ENCODE measurements around the gene TOPORS.

The TOPORS gene

DNA sequence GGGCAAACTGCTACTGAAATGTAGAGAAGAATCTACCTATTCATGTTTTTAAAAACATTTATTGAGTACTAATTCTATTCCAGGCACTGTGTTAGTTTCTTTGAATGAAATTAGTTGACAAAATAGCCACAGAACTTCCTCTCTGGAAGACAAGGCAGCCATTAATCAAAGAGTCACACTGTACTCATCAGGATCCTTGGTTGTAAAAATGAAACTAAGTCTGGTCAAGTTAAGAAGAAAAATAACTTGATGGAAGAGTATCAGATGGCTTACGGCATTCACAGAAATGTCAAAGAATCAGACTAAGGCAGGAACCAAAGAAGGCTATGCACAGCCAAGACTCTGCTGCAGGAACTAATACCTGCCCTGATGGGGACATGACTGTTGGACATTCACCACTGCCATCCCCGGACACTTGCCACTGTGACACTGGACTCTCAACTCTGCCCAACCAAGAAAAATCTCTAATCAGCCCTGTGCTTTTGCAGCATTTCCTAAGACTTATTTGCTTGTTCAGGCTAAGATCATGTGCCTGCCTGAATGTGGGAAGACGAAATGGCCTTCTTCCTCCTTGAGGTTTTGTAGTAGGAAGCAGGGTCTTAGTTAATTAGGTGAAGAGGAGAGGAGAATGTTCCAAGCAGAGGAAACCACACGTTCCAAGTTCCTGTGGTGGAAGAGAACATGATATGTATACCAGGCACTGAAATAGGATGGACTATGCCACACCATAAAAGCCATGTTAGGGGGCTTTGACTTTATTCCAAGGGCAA is 43.9 kb upstream of the TOPORS start:
- Histone ChIP-seq H3K9me2 (replicated peaks; ENCODE audit: control insufficient read depth, low read length) (no peaks in the 10 kb centered on the region), H4K20me1 (ENCODE audit: control insufficient read depth, insufficient read depth, low read depth, low read length) (no peaks in the 10 kb centered on the region), H3K27me3 (ENCODE audit: control insufficient read depth, low read length) (peaks cover 5% of the 10 kb centered on the region; the same call in 1 of the 2 replicates), H3K27ac (ENCODE audit: low read depth, low read length) (no peak overlapping the region), H3K79me2 (ENCODE audit: control insufficient read depth, low read length) (no peaks in the 10 kb centered on the region), H3F3A (ENCODE audit: control insufficient read depth, insufficient read depth) (no peaks in the 10 kb centered on the region), H3K4me3 (ENCODE audit: low read length) (no peak overlapping the region), H3K4me1 (ENCODE audit: control insufficient read depth, low read length) (no peaks in the 10 kb centered on the region), H3K4me2 (ENCODE audit: low read length) (no peak overlapping the region), H3K36me3 (ENCODE audit: control insufficient read depth, low read length) (no peaks in the 10 kb centered on the region), H3K9me3 (ENCODE audit: control insufficient read depth, insufficient read depth, low read length) (no peaks in the 10 kb centered on the region)
- TF ChIP-seq EZH2phosphoT487 (IDR thresholded peaks at IDR 0.05; ENCODE audit: borderline replicate concordance, low read length): no peak
- TF ChIP-seq, protein P1, sequence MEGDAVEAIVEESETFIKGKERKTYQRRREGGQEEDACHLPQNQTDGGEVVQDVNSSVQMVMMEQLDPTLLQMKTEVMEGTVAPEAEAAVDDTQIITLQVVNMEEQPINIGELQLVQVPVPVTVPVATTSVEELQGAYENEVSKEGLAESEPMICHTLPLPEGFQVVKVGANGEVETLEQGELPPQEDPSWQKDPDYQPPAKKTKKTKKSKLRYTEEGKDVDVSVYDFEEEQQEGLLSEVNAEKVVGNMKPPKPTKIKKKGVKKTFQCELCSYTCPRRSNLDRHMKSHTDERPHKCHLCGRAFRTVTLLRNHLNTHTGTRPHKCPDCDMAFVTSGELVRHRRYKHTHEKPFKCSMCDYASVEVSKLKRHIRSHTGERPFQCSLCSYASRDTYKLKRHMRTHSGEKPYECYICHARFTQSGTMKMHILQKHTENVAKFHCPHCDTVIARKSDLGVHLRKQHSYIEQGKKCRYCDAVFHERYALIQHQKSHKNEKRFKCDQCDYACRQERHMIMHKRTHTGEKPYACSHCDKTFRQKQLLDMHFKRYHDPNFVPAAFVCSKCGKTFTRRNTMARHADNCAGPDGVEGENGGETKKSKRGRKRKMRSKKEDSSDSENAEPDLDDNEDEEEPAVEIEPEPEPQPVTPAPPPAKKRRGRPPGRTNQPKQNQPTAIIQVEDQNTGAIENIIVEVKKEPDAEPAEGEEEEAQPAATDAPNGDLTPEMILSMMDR (IDR thresholded peaks at IDR 0.05; ENCODE audit: low read depth, low read length, poor library complexity, severe bottlenecking): no peak

DNA sequence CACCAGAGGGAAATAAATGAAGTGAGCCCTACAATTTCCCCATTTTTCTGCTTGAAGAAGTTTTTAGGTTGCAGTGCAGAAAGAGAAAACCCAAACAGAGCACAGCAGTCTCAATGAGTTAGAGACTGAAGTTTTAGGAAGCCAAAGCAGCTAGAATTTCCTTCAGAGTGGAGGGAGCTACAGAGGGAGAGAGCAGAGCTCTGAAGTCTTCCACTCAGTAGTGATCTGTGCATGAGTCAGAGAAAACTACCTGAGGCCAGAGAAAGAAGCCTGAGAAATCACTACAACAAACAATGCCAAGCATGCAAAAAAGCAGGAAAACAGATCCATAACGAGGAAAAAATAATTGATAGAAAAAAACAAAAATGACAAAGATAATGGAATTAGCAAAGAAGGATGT is 38.5 kb upstream of the TOPORS start:
- H3K4me1 ChIP-seq (ENCODE audit: control insufficient read depth, low read length): no peaks in the 10 kb centered on the region
- no peak overlapping the region for H3K4me3 ChIP-seq (ENCODE audit: low read length)
- H3K36me3 ChIP-seq (ENCODE audit: control insufficient read depth, low read length): no peaks in the 10 kb centered on the region

DNA sequence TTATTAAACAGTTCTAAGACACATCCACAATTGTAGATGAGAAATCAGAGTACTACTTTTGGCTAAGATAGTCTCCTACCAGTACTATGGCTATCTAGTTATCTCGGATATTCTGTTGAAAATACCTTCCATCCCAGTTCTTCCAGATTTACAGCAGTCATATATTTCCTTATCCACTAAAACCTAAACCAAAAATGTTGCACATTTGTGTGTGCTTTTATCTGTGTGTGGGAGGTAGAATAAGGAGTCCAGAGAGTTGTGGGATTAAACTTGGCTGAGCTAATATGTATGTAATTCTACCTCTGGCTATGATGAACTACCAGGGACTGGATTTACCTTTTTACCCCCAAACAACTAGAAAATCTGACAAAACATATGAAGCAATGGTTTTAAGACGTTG is 38.1 kb upstream of the TOPORS start:
- Histone ChIP-seq H3K4me1 (ENCODE audit: control insufficient read depth, low read length) (no peaks in the 10 kb centered on the region), H3K27ac (ENCODE audit: low read depth, low read length) (no peak overlapping the region), H3K4me2 (ENCODE audit: low read length) (no peak overlapping the region), H3F3A (ENCODE audit: control insufficient read depth, insufficient read depth) (no peaks in the 10 kb centered on the region), H3K27me3 (ENCODE audit: control insufficient read depth, low read length) (0 out of 2 replicates have a peak, but pooled peaks cover 4% of the 10 kb centered on the region), H3K4me3 (ENCODE audit: low read length) (no peak overlapping the region), H3K9me3 (ENCODE audit: control insufficient read depth, insufficient read depth, low read length) (no peaks in the 10 kb centered on the region), H3K79me2 (ENCODE audit: control insufficient read depth, low read length) (no peaks in the 10 kb centered on the region), H4K20me1 (ENCODE audit: control insufficient read depth, insufficient read depth, low read depth, low read length) (no peaks in the 10 kb centered on the region), H3K9me2 (replicated peaks; ENCODE audit: control insufficient read depth, low read length) (no peaks in the 10 kb centered on the region), H3K36me3 (ENCODE audit: control insufficient read depth, low read length) (no peaks in the 10 kb centered on the region)
- no peak for TF ChIP-seq EZH2phosphoT487 (IDR thresholded peaks at IDR 0.05; ENCODE audit: borderline replicate concordance, low read length)
- TF ChIP-seq, protein P1 (IDR thresholded peaks at IDR 0.05; ENCODE audit: low read depth, low read length, poor library complexity, severe bottlenecking): no peak

More for the DNA sequence above, 38.5 kb upstream of the TOPORS start:
- Histone ChIP-seq H3K27me3 (ENCODE audit: control insufficient read depth, low read length) (0 out of 2 replicates have a peak, but pooled peaks cover under 1% of the 10 kb centered on the region), H3K79me2 (ENCODE audit: control insufficient read depth, low read length) (no peaks in the 10 kb centered on the region), H3K9me2 (replicated peaks; ENCODE audit: control insufficient read depth, low read length) (no peaks in the 10 kb centered on the region), H3K27ac (ENCODE audit: low read depth, low read length) (no peak overlapping the region), H3F3A (ENCODE audit: control insufficient read depth, insufficient read depth) (no peaks in the 10 kb centered on the region), H3K9me3 (ENCODE audit: control insufficient read depth, insufficient read depth, low read length) (no peaks in the 10 kb centered on the region), H3K4me2 (ENCODE audit: low read length) (no peak overlapping the region), H4K20me1 (ENCODE audit: control insufficient read depth, insufficient read depth, low read depth, low read length) (no peaks in the 10 kb centered on the region)
- no peak for TF ChIP-seq EZH2phosphoT487 (IDR thresholded peaks at IDR 0.05; ENCODE audit: borderline replicate concordance, low read length)
- TF ChIP-seq, protein P1 (IDR thresholded peaks at IDR 0.05; ENCODE audit: low read depth, low read length, poor library complexity, severe bottlenecking): no peak
